HepG2 (cell line): ENCODE data around the gene SMIM1.

Experiments used
- HBP1 ChIP-seq: IDR thresholded peaks from 2 replicates; pipeline ENCODE4 v1.6.1; 2016; ENCODE audit warnings: low read depth, control low read depth
- SATB2 ChIP-seq: sonication (generic); formaldehyde crosslinking; IDR thresholded peaks from 2 replicates; pipeline ENCODE4 v1.5.0; 2020; ENCODE audit warnings: missing genetic modification reagents
- TF ChIP-seq, protein P1 (sequence below): sonication (generic); formaldehyde crosslinking; IDR thresholded peaks from 2 replicates; pipeline ENCODE4 v1.5.0; 2020; ENCODE audit warnings: mild to moderate bottlenecking, missing genetic modification reagents, borderline replicate concordance

GRCh38 chr1:3770047-3770765 is 2.3 kb upstream of the SMIM1 start:
- TF ChIP-seq HBP1 (CRISPR knock-in tag), result no peak
- no peak for TF ChIP-seq SATB2 (CRISPR knock-in tag)
- TF ChIP-seq, protein P1, sequence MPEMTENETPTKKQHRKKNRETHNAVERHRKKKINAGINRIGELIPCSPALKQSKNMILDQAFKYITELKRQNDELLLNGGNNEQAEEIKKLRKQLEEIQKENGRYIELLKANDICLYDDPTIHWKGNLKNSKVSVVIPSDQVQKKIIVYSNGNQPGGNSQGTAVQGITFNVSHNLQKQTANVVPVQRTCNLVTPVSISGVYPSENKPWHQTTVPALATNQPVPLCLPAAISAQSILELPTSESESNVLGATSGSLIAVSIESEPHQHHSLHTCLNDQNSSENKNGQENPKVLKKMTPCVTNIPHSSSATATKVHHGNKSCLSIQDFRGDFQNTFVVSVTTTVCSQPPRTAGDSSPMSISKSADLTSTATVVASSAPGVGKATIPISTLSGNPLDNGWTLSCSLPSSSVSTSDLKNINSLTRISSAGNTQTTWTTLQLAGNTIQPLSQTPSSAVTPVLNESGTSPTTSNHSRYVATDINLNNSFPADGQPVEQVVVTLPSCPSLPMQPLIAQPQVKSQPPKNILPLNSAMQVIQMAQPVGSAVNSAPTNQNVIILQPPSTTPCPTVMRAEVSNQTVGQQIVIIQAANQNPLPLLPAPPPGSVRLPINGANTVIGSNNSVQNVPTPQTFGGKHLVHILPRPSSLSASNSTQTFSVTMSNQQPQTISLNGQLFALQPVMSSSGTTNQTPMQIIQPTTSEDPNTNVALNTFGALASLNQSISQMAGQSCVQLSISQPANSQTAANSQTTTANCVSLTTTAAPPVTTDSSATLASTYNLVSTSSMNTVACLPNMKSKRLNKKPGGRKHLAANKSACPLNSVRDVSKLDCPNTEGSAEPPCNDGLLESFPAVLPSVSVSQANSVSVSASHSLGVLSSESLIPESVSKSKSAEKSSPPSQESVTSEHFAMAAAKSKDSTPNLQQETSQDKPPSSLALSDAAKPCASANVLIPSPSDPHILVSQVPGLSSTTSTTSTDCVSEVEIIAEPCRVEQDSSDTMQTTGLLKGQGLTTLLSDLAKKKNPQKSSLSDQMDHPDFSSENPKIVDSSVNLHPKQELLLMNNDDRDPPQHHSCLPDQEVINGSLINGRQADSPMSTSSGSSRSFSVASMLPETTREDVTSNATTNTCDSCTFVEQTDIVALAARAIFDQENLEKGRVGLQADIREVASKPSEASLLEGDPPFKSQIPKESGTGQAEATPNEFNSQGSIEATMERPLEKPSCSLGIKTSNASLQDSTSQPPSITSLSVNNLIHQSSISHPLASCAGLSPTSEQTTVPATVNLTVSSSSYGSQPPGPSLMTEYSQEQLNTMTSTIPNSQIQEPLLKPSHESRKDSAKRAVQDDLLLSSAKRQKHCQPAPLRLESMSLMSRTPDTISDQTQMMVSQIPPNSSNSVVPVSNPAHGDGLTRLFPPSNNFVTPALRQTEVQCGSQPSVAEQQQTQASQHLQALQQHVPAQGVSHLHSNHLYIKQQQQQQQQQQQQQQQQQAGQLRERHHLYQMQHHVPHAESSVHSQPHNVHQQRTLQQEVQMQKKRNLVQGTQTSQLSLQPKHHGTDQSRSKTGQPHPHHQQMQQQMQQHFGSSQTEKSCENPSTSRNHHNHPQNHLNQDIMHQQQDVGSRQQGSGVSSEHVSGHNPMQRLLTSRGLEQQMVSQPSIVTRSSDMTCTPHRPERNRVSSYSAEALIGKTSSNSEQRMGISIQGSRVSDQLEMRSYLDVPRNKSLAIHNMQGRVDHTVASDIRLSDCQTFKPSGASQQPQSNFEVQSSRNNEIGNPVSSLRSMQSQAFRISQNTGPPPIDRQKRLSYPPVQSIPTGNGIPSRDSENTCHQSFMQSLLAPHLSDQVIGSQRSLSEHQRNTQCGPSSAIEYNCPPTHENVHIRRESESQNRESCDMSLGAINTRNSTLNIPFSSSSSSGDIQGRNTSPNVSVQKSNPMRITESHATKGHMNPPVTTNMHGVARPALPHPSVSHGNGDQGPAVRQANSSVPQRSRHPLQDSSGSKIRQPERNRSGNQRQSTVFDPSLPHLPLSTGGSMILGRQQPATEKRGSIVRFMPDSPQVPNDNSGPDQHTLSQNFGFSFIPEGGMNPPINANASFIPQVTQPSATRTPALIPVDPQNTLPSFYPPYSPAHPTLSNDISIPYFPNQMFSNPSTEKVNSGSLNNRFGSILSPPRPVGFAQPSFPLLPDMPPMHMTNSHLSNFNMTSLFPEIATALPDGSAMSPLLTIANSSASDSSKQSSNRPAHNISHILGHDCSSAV (CRISPR knock-in tag), result no peak
